ENCODE results near the gene ZC3H18.

DNA sequence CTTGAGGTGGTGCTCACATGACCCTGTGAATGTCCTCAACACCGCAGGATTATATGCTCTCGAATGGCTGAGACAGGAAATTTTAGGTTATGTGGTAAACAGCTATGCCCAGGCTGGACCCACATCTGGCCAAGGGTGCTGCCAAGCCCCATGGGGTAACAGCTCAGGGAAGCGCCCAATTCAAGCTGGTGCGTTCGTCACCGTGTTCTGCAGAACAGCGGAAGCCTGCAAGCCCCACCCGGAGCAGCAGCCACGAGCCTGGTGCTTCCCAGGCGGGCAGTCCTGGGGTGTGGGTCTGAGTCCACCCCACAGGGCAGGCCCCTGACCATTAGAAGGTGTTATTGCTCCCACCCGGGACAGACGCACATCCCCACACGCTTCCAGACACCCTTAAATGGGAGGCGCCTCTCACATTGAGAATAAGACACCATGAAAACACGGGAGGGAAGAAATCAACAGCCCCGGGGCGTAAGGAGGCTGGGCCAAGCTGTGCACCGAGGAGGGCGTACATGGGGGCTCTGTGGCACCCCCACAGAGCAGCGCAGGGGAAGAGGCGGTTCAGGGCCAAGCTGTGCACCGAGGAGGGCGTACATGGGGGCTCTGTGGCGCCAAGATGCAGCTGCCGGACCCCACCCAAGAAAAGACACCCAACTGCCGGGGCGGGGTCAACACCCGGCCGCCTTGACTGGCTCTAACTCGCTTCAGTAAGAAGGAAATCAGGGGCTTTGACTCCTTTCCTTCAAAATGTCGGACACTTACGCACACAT is 83.6 kb downstream of the ZC3H18 start:
- TF ChIP-seq CTCF (IDR thresholded peaks at IDR 0.05; ENCODE audit: low read depth, low read length, poor library complexity, severe bottlenecking) (no peak), EZH2phosphoT487 (IDR thresholded peaks at IDR 0.05; ENCODE audit: borderline replicate concordance, low read length) (no peak)
